GM23338 (cell line): ENCODE data around the gene AKTIP. TPM values are rescaled to one million over a fixed set of nuclear protein-coding genes. Genes with fewer than 3 reads are reported as not detected.
A peak's percentile ranks its signal among the peaks of the same experiment; 100 is the strongest.

ENCODE experiments used
- ATAC-seq: fragments of 200-7000 bp; cut with Tn5 transposase; 3 replicates; pipeline ENCODE4 v1.9.1; 2020
- DNase-seq: peaks from one replicate; pipeline ENCODE4 v3.0.0-alpha.2; 2015; ENCODE audit warnings: low spot score
- H2AFZ ChIP-seq: fragments of 200-600 bp; sonication (generic); 2 replicates; pipeline ENCODE4 v1.8.0; 2016; ENCODE audit warnings: antibody characterized with exemption, mild to moderate bottlenecking, moderate library complexity
- H3F3A ChIP-seq: fragments of 200-600 bp; sonication (generic); replicated peaks from 2 replicates; pipeline ENCODE4 v1.8.0; 2017; ENCODE audit warnings: antibody characterized with exemption, mixed run types, low read depth
- H3K27ac ChIP-seq: fragments of 200-600 bp; sonication (generic); 2 replicates; pipeline ENCODE4 v1.6.1; 2016; ENCODE audit warnings: low read depth
- H3K27me3 ChIP-seq: fragments of 200-600 bp; sonication (generic); 2 replicates; pipeline ENCODE4 v1.8.0; 2016; ENCODE audit warnings: mild to moderate bottlenecking, mixed run types, moderate library complexity; ENCODE audit not compliant: insufficient read depth
- H3K36me3 ChIP-seq: fragments of 200-600 bp; sonication (generic); 2 replicates; pipeline ENCODE4 v1.8.0; 2016; ENCODE audit warnings: mild to moderate bottlenecking; ENCODE audit not compliant: insufficient read depth
- H3K4me1 ChIP-seq: fragments of 200-600 bp; sonication (generic); 2 replicates; pipeline ENCODE4 v1.8.0; 2016; ENCODE audit warnings: mild to moderate bottlenecking, moderate library complexity; ENCODE audit not compliant: insufficient read depth
- H3K4me2 ChIP-seq: fragments of 200-600 bp; sonication (generic); 2 replicates; pipeline ENCODE4 v1.7.1; 2017; ENCODE audit warnings: mixed run types
- H3K4me3 ChIP-seq: fragments of 200-600 bp; sonication (generic); 2 replicates; pipeline ENCODE4 v1.6.1; 2016; ENCODE audit warnings: mixed run types
- H3K79me2 ChIP-seq: fragments of 200-600 bp; sonication (generic); replicated peaks from 2 replicates; pipeline ENCODE4 v1.8.0; 2017; ENCODE audit warnings: mild to moderate bottlenecking; ENCODE audit not compliant: insufficient read depth
- H3K9me2 ChIP-seq: fragments of 200-600 bp; sonication (generic); 2 replicates; pipeline ENCODE4 v1.8.0; 2017; ENCODE audit not compliant: insufficient read depth
- H4K20me1 ChIP-seq: fragments of 200-600 bp; sonication (generic); replicated peaks from 2 replicates; pipeline ENCODE4 v1.8.0; 2017; ENCODE audit warnings: mild to moderate bottlenecking; ENCODE audit not compliant: insufficient read depth
- H3K27ac Mint-ChIP-seq: 2 replicates; pipeline ENCODE4 v1.8.0; 2020; ENCODE audit warnings: inconsistent platforms, mild to moderate bottlenecking, moderate library complexity, mixed read lengths
- H3K27me3 Mint-ChIP-seq: 3 replicates; pipeline ENCODE4 v1.8.0; 2022; ENCODE audit warnings: low read depth, mild to moderate bottlenecking, moderate library complexity, mixed read lengths, inconsistent platforms; ENCODE audit not compliant: insufficient read depth, poor library complexity
- H3K36me3 Mint-ChIP-seq: 3 replicates; pipeline ENCODE4 v1.8.0; 2021; ENCODE audit warnings: low read depth, mild to moderate bottlenecking, inconsistent platforms, moderate library complexity, mixed read lengths
- H3K4me1 Mint-ChIP-seq: 3 replicates; pipeline ENCODE4 v1.8.0; 2020; ENCODE audit warnings: mild to moderate bottlenecking, inconsistent platforms, mixed read lengths
- H3K4me3 Mint-ChIP-seq: 3 replicates; pipeline ENCODE4 v1.8.0; 2021; ENCODE audit warnings: moderate library complexity, mild to moderate bottlenecking, inconsistent platforms, mixed read lengths
- H3K9me3 Mint-ChIP-seq: 3 replicates; pipeline ENCODE4 v1.8.0; 2020; ENCODE audit warnings: moderate library complexity, mild to moderate bottlenecking, inconsistent platforms, mixed read lengths
- CREB1 ChIP-seq: fragments of 250-450 bp; sonication (Bioruptor Pico); IDR thresholded peaks from 2 replicates; pipeline ENCODE4 v1.5.0; 2020; ENCODE audit warnings: low read depth, mild to moderate bottlenecking, moderate library complexity
- CTCF ChIP-seq, 2 experiments: fragments of 200-600 bp in 1 of 2; sonication (generic) in 1 of 2; conservative IDR thresholded peaks; 2 replicates each; pipeline versions ENCODE4 v1.5.1 to v1.6.1; 2016 to 2017; ENCODE audit warnings: antibody characterized with exemption in 2 of 2, low read depth in 2 of 2, mild to moderate bottlenecking in 2 of 2, moderate library complexity in 1 of 2
- ETS1 ChIP-seq: IDR thresholded peaks from 2 replicates; pipeline ENCODE4 v1.6.1; 2016; ENCODE audit warnings: antibody characterized with exemption
- EZH2 ChIP-seq: fragments of 200-600 bp; sonication (generic); IDR thresholded peaks from one replicate; pipeline ENCODE4 v1.8.0; 2017; ENCODE audit warnings: antibody characterized with exemption, mild to moderate bottlenecking, low read depth; ENCODE audit not compliant: unreplicated experiment
- EZH2phosphoT487 ChIP-seq: fragments of 200-600 bp; sonication (generic); IDR thresholded peaks from one replicate; pipeline ENCODE4 v1.8.1; 2018; ENCODE audit warnings: antibody characterized with exemption; ENCODE audit not compliant: unreplicated experiment
- JUNB ChIP-seq: IDR thresholded peaks from one replicate; pipeline ENCODE4 v1.6.1; 2016; ENCODE audit warnings: antibody characterized with exemption; ENCODE audit not compliant: unreplicated experiment
- POLR2AphosphoS5 ChIP-seq: IDR thresholded peaks from 2 replicates; pipeline ENCODE4 v1.6.1; 2016; ENCODE audit warnings: antibody characterized with exemption, low read depth
- REST ChIP-seq: IDR thresholded peaks from one replicate; pipeline ENCODE4 v1.6.1; 2018; ENCODE audit warnings: antibody characterized with exemption; ENCODE audit not compliant: unreplicated experiment
- STAT1 ChIP-seq: IDR thresholded peaks from one replicate; pipeline ENCODE4 v1.6.1; 2016; ENCODE audit warnings: antibody characterized with exemption; ENCODE audit not compliant: unreplicated experiment
- ZNF114 ChIP-seq: fragments of 250-450 bp; sonication (Bioruptor Pico); IDR thresholded peaks from 2 replicates; pipeline ENCODE4 v1.5.0; 2020; ENCODE audit warnings: mild to moderate bottlenecking, moderate library complexity
- ZNF331 ChIP-seq: fragments of 250-450 bp; sonication (Bioruptor Pico); IDR thresholded peaks from 2 replicates; pipeline ENCODE4 v1.5.0; 2020; ENCODE audit warnings: low read depth, mild to moderate bottlenecking, moderate library complexity
- ZNF462 ChIP-seq: fragments of 250-450 bp; sonication (Bioruptor Pico); IDR thresholded peaks from 2 replicates; pipeline ENCODE4 v1.5.0; 2020; ENCODE audit warnings: mild to moderate bottlenecking, moderate library complexity
- polyA plus RNA-seq: library from polyadenylated mRNA; unstranded; fragments of >200 nt; fragmentation: Nextera tagmentation; extraction: Ambion mirVana; gene quantifications from 2 replicates; pipeline ENCODE4 v1.2.1, GENCODE V29; 2016
- total RNA-seq: library from RNA; depleted of rRNA; stranded (reverse); fragments of >200 nt; shearing (Covaris generic); gene quantifications from 2 replicates; pipeline ENCODE4 v1.2.3, GENCODE V29; 2014

The AKTIP gene
- total and polyA plus RNA-seq, 2 experiments from 2014 or later, result 17.3 to 21.6 TPM

GRCh38 chr16:53501216-53501859, 1.7 kb downstream of the AKTIP start:
- peak; percentile 21 for DNase-seq
- ATAC-seq, result no peak
- Mint-ChIP-seq H3K27me3 (peaks cover 3% of the 10 kb centered on the region), H3K9me3 (no peaks in the 10 kb centered on the region; the same call in 2 of the 3 replicates), H3K27ac (no peak overlapping the region), H3K4me3 (peak overlapping the region; percentile 98), H3K36me3 (peaks cover 6% of the 10 kb centered on the region), H3K4me1 (peaks cover 27% of the 10 kb centered on the region)
- H3K4me1 ChIP-seq, result peaks cover 29% of the 10 kb centered on the region
- H3K27ac ChIP-seq, result no peak overlapping the region
- no peaks in the 10 kb centered on the region; the same call in 1 of the 2 replicates for H3F3A ChIP-seq
- H3K4me3 ChIP-seq, result peak overlapping the region; percentile 83
- peak overlapping the region; percentile 91 for H3K4me2 ChIP-seq
- peaks cover 4% of the 10 kb centered on the region; the same call in 1 of the 2 replicates for H3K36me3 ChIP-seq
- H3K9me2 ChIP-seq, result peaks cover 11% of the 10 kb centered on the region
- H3K27me3 ChIP-seq, result no peaks in the 10 kb centered on the region
- no peak overlapping the region for H2AFZ ChIP-seq
- H3K79me2 ChIP-seq, result peaks cover 39% of the 10 kb centered on the region
- no peak for TF ChIP-seq REST
- TF ChIP-seq ZNF462 (CRISPR knock-in tag), result no peak
- no peak for TF ChIP-seq EZH2phosphoT487
- no peak for TF ChIP-seq EZH2
- TF ChIP-seq ZNF114, result no peak
- TF ChIP-seq POLR2AphosphoS5, result no peak
- TF ChIP-seq ZNF331 (CRISPR knock-in tag), result no peak
- no peak for TF ChIP-seq CTCF (conservative IDR thresholded peaks at IDR 0.05; ENCODE audit: low read depth in 2 of 2)
- TF ChIP-seq CREB1 (CRISPR knock-in tag), result no peak
- no peak for TF ChIP-seq STAT1
- TF ChIP-seq ETS1, result no peak
- no peak for TF ChIP-seq JUNB
- H4K20me1 ChIP-seq, result peaks cover 6% of the 10 kb centered on the region
